Naive thymus-derived CD4-positive, alpha-beta T cell (primary cell): ENCODE measurements around the gene CCDC88B. TPM values are rescaled to one million over a fixed set of nuclear protein-coding genes. Genes with fewer than 3 reads are reported as not detected.

Source experiments
- ATAC-seq: fragments of 150-1000 bp; cut with Tn5 transposase; 2 replicates; pipeline ENCODE4 v1.10.0; 2021; ENCODE audit warnings: mild to moderate bottlenecking, moderate library complexity
- CTCF ChIA-PET: fragments of 350-600 bp; sonication (Branson Sonifier 250); formaldehyde crosslinking; loops from one replicate; lab custom pipeline; 2021; ENCODE audit warnings: antibody characterized with exemption; lab: Charles Lee
- POLR2A ChIA-PET: fragments of 350-600 bp; sonication (Branson Sonifier 250); formaldehyde crosslinking; loops from one replicate; lab custom pipeline; 2021; ENCODE audit warnings: antibody characterized with exemption, inconsistent platforms; lab: Charles Lee
- DNase-seq, 9 donors: peaks; one replicate each; pipeline versions ENCODE4 v3.0.0 to v3.0.0-alpha.2; 2020 to 2022; ENCODE audit warnings: mixed read lengths in 1 of 9
- H3K27ac ChIP-seq: one replicate; pipeline ENCODE4 v1.7.0; 2013; ENCODE audit warnings: mild to moderate bottlenecking, low read depth, low read length, moderate library complexity
- H3K27me3 ChIP-seq, 2 donors: one replicate each; pipeline ENCODE4 v1.7.0; 2013; ENCODE audit warnings: low read length in 2 of 2, mild to moderate bottlenecking in 2 of 2, moderate library complexity in 2 of 2; ENCODE audit not compliant: control insufficient read depth in 2 of 2, insufficient read depth in 2 of 2
- H3K36me3 ChIP-seq, 3 experiments: 1 replicate in 2 of 3; 2 replicates in 1 of 3; pipeline ENCODE4 v1.7.0; 2013; ENCODE audit warnings: low read length in 3 of 3, mild to moderate bottlenecking in 3 of 3, moderate library complexity in 1 of 3; ENCODE audit not compliant: insufficient read depth in 3 of 3, control insufficient read depth in 2 of 3
- H3K4me1 ChIP-seq, 2 donors: one replicate each; pipeline ENCODE4 v1.7.0; 2013; ENCODE audit warnings: low read length in 2 of 2, mild to moderate bottlenecking in 2 of 2, moderate library complexity in 1 of 2; ENCODE audit not compliant: control insufficient read depth in 2 of 2, insufficient read depth in 2 of 2
- H3K4me3 ChIP-seq: 2 replicates; pipeline ENCODE4 v1.7.0; 2013; ENCODE audit warnings: mild to moderate bottlenecking, low read length
- H3K9me3 ChIP-seq, 3 experiments: 1 replicate in 2 of 3; 2 replicates in 1 of 3; pipeline ENCODE4 v1.7.0; 2013; ENCODE audit warnings: low read length in 3 of 3; ENCODE audit not compliant: control insufficient read depth in 2 of 3
- H3K27ac Mint-ChIP-seq, 9 donors: one replicate each; pipeline ENCODE4 v1.8.0; 2020 to 2022; ENCODE audit warnings: mixed read lengths in 9 of 9, mild to moderate bottlenecking in 8 of 9, moderate library complexity in 5 of 9, inconsistent platforms in 2 of 9
- H3K27me3 Mint-ChIP-seq, 5 donors: one replicate each; pipeline ENCODE4 v1.8.0; 2021 to 2022; ENCODE audit warnings: mixed read lengths in 5 of 5, mild to moderate bottlenecking in 1 of 5
- H3K36me3 Mint-ChIP-seq, 5 donors: one replicate each; pipeline ENCODE4 v1.8.0; 2020 to 2022; ENCODE audit warnings: mixed read lengths in 5 of 5, mild to moderate bottlenecking in 3 of 5, inconsistent platforms in 1 of 5
- H3K4me1 Mint-ChIP-seq, 7 donors: one replicate each; pipeline ENCODE4 v1.8.0; 2020 to 2022; ENCODE audit warnings: mixed read lengths in 7 of 7, mild to moderate bottlenecking in 3 of 7, inconsistent platforms in 1 of 7
- H3K4me3 Mint-ChIP-seq, 10 donors: one replicate each; pipeline ENCODE4 v1.8.0; 2020 to 2022; ENCODE audit warnings: mild to moderate bottlenecking in 10 of 10, mixed read lengths in 10 of 10, moderate library complexity in 6 of 10, inconsistent platforms in 2 of 10
- H3K9me3 Mint-ChIP-seq, 11 donors: one replicate each; pipeline ENCODE4 v1.8.0; 2020 to 2022; ENCODE audit warnings: mixed read lengths in 11 of 11, mild to moderate bottlenecking in 4 of 11, inconsistent platforms in 1 of 11, moderate library complexity in 1 of 11
- intact Hi-C, 2 donors: fragments of 100-400 bp; cut with micrococcal nuclease; formaldehyde crosslinking; loops; one replicate each; pipeline ENCODE4 v1.15.1; 2023
- polyA plus RNA-seq, 2 donors: library from polyadenylated mRNA; unstranded; fragments of 300-500 nt; fragmentation: Illumina TruSeq; gene quantifications; one replicate each; pipeline ENCODE4 v1.2.3, GENCODE V29; 2021
- total RNA-seq, 6 experiments: library from RNA in 5 of 6; stranded (reverse) in 5 of 6; gene quantifications; 1 replicate in 5 of 6; 2 replicates in 1 of 6; pipeline ENCODE4 v1.2.3 and lab custom pipeline; 2021 to 2026

The CCDC88B gene
- total and polyA plus RNA-seq, 7 experiments from 2014 or later = 12.8 to 182 (median 74.3) TPM

DNA sequence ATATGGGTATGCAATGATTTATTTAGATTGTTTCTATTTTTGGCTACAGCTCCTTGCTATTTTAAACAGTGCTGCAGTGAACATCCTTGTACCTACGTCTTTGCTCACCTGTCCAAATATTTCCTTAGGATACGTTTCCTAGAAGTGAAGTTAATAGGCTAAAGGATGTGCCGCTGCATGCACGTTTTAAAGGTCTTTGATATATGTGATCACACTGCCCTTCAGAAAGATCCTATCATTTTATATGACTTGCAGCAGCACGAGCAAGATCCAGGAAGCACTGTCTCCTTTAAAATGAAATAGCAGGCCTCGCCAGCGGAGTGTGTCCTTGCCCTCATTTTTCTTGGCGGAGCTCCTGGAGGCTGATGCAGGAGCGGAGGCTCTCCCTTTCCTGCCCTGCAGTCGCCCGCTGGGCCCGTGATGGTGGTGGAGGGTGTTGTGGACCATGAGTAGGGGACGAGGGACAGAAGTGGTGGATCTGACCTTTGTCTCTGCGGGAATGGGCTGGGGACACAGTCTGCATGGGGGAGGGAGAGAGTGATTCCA, 38.4 kb downstream of the CCDC88B start:
- CTCF ChIA-PET = no interaction called here
- H3K27me3 Mint-ChIP-seq = peaks cover 0 to 3% (median 0%) of the 10 kb centered on the region in 5 donors
- POLR2A ChIA-PET = no interaction called here

DNA sequence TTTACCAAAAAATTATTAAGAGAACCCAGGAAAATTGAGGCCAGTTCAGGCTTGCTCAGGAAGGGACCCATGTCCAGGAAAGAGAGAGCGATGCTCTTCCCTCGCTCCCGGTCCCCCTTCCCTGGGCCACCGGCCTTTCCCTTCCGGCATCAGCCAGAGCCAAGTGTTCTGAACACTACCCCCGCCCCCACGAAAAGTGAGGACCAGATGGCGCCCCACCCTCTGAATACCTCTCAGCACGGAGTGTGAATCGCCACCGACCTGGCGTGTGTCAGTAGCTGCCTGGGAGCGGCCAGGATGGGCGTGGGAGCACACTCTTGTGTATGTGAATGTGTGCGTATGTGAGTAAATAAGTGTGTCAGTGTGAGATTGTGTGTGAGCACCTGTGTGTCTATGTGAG, 39.2 kb downstream of the CCDC88B start:
- Mint-ChIP-seq H3K4me3 (no peak overlapping the region), H3K36me3 (no peaks in the 10 kb centered on the region), H3K27ac (no peak overlapping the region), H3K27me3 (peaks cover 0 to 3% (median 0%) of the 10 kb centered on the region in 5 donors), H3K4me1 (no peaks in the 10 kb centered on the region), H3K9me3 (no peaks in the 10 kb centered on the region)
- ATAC-seq = no peak
- Histone ChIP-seq H3K9me3 (no peaks in the 10 kb centered on the region), H3K36me3 (no peaks in the 10 kb centered on the region), H3K4me1 (no peaks in the 10 kb centered on the region), H3K4me3 (no peak overlapping the region), H3K27me3 (no peaks in the 10 kb centered on the region), H3K27ac (no peak overlapping the region)
- intact Hi-C loops = no loop called here
- ChIA-PET CTCF (no interaction called here), POLR2A (no interaction called here)
- DNase-seq = no peak

More for the DNA sequence above, 38.4 kb downstream of the CCDC88B start:
- no peak overlapping the region for H3K27ac Mint-ChIP-seq
- H3K36me3 Mint-ChIP-seq = no peaks in the 10 kb centered on the region
- no peaks in the 10 kb centered on the region for H3K4me1 Mint-ChIP-seq
- Histone ChIP-seq H3K27ac (no peak overlapping the region), H3K36me3 (no peaks in the 10 kb centered on the region), H3K9me3 (no peaks in the 10 kb centered on the region), H3K27me3 (no peaks in the 10 kb centered on the region), H3K4me1 (no peaks in the 10 kb centered on the region), H3K4me3 (no peak overlapping the region)
- H3K9me3 Mint-ChIP-seq = no peaks in the 10 kb centered on the region
- DNase-seq (no peak), ATAC-seq (no peak)
- no peak overlapping the region for H3K4me3 Mint-ChIP-seq
- intact Hi-C loops = no loop called here

DNA sequence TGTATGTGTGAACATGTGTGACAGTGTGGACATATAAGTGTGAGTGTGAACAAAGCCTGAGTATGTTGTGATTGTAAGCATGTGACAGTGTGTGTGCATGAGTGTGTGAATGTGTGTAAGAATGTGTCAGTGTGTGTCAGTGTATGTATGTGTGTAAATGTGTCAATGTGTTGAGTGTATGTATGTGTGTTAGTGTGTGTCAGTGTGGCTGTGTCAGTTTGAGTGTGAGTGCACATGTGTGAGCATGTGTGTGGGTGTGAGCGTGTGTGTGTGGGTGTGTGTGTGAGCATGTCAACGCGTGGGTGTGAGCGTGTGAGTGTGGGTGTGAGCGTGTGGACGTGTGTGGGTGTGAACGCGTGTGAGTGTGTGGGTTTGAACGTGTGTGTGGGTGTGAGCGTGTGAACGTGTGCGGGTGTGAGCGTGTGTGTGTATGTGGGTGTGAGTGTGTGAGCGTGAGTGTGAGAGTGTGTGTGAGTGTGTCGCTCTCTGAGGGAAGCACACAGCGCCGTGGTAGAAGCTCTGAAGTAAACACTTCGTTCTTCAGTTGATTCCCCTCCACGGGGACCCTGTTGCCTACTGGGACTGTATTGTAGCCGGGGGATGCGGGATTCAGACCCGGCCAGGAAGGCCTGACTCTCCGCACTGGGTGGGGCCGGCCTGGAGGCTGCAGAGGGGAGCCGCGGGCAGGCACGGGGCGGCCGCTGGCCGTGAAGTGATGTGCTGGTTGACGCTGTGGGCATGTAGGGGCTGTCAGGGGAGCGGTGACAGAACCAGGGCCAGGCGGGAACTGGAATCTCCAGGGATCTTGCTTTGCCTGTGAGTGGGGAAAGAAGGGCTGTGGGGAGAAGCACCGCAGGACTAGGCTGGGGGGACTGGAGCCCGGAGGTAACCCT, 40.1 kb downstream of the CCDC88B start:
- POLR2A ChIA-PET = no interaction called here
- Mint-ChIP-seq H3K27me3 (peaks cover 0 to 3% (median 0%) of the 10 kb centered on the region in 5 donors), H3K9me3 (no peaks in the 10 kb centered on the region), H3K27ac (no peak overlapping the region), H3K4me3 (no peak overlapping the region), H3K36me3 (no peaks in the 10 kb centered on the region), H3K4me1 (no peaks in the 10 kb centered on the region)
- DNase-seq = no peak
- ATAC-seq = no peak
- H3K27ac ChIP-seq = no peak overlapping the region
- H3K27me3 ChIP-seq = no peaks in the 10 kb centered on the region
- no peaks in the 10 kb centered on the region for H3K4me1 ChIP-seq
- H3K9me3 ChIP-seq = no peaks in the 10 kb centered on the region
- intact Hi-C loops = no loop called here
- CTCF ChIA-PET = no interaction called here
- no peak overlapping the region for H3K4me3 ChIP-seq
- no peaks in the 10 kb centered on the region for H3K36me3 ChIP-seq

DNA sequence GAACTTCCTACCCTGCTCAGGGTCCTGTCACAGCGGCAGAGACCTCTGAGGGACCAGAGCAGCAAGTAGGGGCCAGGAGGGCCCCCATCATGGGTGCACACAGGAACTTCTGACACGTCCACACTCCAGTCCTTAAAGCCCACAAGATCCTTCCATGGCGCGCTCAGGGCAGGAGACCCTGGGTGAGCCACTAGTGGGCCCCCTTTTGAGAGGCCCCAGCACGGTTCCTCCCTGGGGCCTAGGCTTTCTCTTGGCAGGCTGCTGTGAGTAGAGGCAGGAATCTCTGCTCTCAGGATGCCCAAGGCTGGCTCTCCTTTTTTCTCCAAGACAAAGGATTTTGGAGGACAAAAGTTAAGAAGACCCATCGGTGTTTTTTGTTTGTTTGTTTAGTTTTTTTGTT, 41.3 kb downstream of the CCDC88B start:
- no peaks in the 10 kb centered on the region for H3K9me3 ChIP-seq
- Mint-ChIP-seq H3K4me3 (no peak overlapping the region), H3K4me1 (peaks cover 0 to 9% (median 4%) of the 10 kb centered on the region in 7 donors), H3K36me3 (no peaks in the 10 kb centered on the region), H3K27ac (no peak overlapping the region), H3K9me3 (no peaks in the 10 kb centered on the region), H3K27me3 (peaks cover 0 to 3% (median 0%) of the 10 kb centered on the region in 5 donors)
- DNase-seq (no peak), ATAC-seq (no peak)
- CTCF ChIA-PET = no interaction called here
- no peaks in the 10 kb centered on the region for H3K27me3 ChIP-seq
- H3K36me3 ChIP-seq = no peaks in the 10 kb centered on the region
- no peaks in the 10 kb centered on the region for H3K4me1 ChIP-seq
- POLR2A ChIA-PET = interaction anchor here (0.6 kb wide), 1 partner anchor 166 kb away, joined by 5 read pairs; no protein-coding TSS in a partner anchor
- no peak overlapping the region for H3K27ac ChIP-seq
- intact Hi-C loops = no loop called here
- H3K4me3 ChIP-seq = no peak overlapping the region

DNA sequence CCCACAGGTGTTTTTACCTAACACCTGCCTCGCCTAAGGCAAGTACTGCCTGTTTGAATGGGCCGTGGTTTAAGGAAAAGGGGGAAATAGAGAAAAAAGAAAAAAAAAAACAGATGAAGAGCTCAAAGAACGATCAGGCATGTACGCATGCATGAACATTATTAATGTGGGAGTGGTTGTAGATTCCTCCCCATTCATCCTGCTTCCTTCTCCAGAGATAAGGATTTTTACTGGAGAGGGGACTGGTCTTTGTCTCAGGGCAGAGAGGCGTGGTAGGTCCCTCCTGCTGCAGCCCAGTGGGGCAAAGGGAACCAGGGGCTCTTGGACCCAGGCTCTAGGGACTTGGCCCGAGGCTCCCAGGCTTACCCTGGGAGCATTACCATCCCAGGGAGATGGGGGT, 42.0 kb downstream of the CCDC88B start:
- H3K9me3 ChIP-seq = no peaks in the 10 kb centered on the region
- Mint-ChIP-seq H3K4me3 (no peak overlapping the region), H3K27me3 (peaks cover 0 to 6% (median 0%) of the 10 kb centered on the region in 5 donors), H3K4me1 (peaks cover 0 to 16% (median 9%) of the 10 kb centered on the region in 7 donors), H3K9me3 (no peaks in the 10 kb centered on the region), H3K36me3 (no peaks in the 10 kb centered on the region), H3K27ac (no peak overlapping the region)
- H3K27me3 ChIP-seq = no peaks in the 10 kb centered on the region
- ATAC-seq (no peak), DNase-seq (no peak)
- ChIA-PET CTCF (no interaction called here), POLR2A (interaction anchor here (0.6 kb wide), 1 partner anchor 166 kb away, joined by 5 read pairs; no protein-coding TSS in a partner anchor)
- no peaks in the 10 kb centered on the region for H3K36me3 ChIP-seq
- intact Hi-C loops = no loop called here
- no peak overlapping the region for H3K27ac ChIP-seq
- no peaks in the 10 kb centered on the region for H3K4me1 ChIP-seq
- no peak overlapping the region for H3K4me3 ChIP-seq

DNA sequence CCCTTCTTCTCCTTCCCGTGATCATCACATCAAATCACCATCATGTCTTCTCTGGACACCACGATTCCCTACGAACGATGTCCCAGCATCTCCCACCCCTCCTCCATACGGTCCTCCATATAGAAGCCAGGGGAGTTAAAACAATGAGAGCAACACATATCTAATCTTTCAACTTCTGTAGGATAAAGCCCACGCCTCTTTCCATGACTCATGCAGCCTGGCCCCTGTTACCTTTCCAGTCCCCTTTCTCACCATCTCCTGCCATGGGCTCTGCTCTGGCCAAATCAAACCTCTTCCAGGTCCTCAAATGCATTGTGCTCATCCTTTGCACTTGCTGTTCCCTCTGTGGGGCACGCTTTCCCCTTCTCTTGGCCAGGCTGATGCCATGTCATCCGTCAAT, 42.6 kb downstream of the CCDC88B start:
- no peak overlapping the region for H3K4me3 Mint-ChIP-seq
- intact Hi-C loops = no loop called here
- peaks cover 0 to 10% (median 0%) of the 10 kb centered on the region in 5 donors for H3K27me3 Mint-ChIP-seq
- DNase-seq (no peak), ATAC-seq (no peak)
- Histone ChIP-seq H3K36me3 (no peaks in the 10 kb centered on the region), H3K4me3 (no peak overlapping the region), H3K27me3 (no peaks in the 10 kb centered on the region), H3K9me3 (no peaks in the 10 kb centered on the region), H3K4me1 (no peaks in the 10 kb centered on the region), H3K27ac (no peak overlapping the region)
- no peaks in the 10 kb centered on the region for H3K9me3 Mint-ChIP-seq
- H3K27ac Mint-ChIP-seq = no peak overlapping the region
- peaks cover 0 to 20% (median 10%) of the 10 kb centered on the region in 7 donors for H3K4me1 Mint-ChIP-seq
- POLR2A ChIA-PET = no interaction called here
- no peaks in the 10 kb centered on the region for H3K36me3 Mint-ChIP-seq
- CTCF ChIA-PET = no interaction called here
